Measurements from ENCODE around the gene SPRR2D.
"Not testable (repeated sequence)": the region's sequence is repeated elsewhere in the genome, so short reads cannot be mapped to it uniquely, and the experiment has no call there.

- TF ChIP-seq CTCF (conservative IDR thresholded peaks at IDR 0.05; ENCODE audit: low read depth, low read length); EZH2 (IDR thresholded peaks at IDR 0.05; ENCODE audit: borderline replicate concordance, low read depth, low read length, poor library complexity, severe bottlenecking): not testable (repeated sequence)
Observed at GRCh38 chr1:153011235-153011758, 29.6 kb downstream of the SPRR2D start.

All from A673 (cell line).